ENCODE results near the gene DLG5.

The DLG5 gene

DNA sequence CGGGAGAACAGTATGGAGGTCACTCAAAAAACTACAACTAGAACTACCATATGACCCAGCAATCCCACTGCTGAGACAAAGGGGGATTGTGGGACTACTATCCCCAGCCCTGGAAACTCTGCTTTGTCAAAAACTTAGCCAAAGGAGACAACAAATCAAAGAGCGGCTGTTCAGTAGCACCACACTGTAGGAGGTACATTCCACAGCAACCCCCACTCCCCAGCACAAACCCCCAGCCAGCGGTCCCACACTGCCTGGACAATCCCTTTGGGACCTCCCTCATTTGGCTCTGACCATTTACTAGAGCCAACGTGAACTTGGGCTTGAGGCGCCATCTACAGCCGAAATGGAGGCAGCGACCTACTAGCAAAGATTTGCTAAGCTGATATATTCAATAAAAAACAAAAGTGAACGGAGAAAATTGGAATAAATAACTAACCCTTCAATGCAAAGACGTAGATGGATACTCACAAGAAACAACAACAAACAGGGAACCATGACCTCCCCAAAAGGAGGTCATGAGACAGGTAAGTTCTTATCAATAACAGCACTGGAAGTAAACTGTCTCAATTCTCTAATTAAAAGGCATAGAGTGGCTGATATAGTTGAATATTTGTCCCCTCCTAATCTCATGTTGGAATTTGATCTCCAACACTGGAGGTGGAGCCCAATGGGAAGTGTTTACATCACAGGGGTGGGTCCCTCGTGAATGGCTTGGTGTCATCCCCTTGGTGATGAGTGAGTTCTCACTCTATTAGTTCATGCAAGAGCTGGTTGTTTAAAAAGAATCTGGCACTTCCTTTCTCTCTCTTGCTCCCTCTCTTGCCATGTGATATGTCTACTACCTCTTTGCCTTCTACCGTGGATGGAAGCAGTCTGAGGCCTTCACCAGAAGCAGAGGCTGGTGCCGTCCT lies 170.0 kb downstream of the DLG5 start:
- no peak for DNase-seq

DNA sequence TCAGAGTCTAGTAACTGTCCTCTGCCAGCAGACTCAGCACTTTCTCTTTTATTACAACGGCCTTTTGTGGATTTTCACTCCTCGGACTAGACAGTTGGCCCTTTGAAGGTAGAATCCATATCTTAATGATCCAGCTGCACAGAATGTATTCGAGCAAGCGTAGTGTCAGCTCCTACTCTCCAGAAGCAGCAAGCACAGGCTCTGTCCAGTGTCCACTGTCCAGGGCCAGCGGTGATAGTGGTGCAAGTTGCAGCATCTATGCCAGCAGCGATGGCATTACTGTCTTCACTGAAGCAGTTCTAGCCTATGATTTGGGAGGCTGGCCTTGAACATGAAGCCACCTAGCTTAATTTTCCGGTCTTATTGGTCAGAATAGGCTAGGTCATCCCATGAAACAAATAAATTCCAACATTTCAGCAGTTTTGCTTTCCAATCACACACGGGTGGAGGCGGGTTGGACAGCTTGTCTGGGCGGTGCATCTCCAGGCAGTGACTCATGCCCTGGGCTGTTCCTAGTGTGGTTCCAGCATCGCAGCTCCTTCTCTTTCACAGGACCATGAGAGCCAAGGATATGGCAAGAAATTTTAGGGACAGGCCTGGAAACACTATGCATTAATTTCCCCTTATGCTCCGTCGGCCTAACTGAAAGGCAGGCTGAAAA lies 180.4 kb downstream of the DLG5 start:
- no peak for DNase-seq

DNA sequence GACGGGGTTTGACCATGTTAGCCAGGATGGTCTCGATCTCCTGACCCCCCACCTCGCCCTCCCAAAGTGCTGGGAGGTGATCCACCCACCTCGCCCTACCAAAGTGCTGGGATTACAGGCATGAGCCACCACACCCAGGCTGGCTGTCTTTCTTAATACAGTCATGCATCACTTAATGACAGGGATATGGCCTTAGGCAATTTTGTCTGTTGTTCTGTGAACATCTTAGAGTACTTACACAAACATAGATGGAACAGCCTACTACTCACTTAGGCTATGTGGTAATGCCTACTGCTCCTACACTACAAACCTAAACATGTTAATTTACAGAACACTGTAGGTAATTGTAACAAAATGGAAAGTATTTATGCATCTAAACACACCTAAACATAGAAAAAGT lies 182.3 kb downstream of the DLG5 start:
- DNase-seq = no peak

DNA sequence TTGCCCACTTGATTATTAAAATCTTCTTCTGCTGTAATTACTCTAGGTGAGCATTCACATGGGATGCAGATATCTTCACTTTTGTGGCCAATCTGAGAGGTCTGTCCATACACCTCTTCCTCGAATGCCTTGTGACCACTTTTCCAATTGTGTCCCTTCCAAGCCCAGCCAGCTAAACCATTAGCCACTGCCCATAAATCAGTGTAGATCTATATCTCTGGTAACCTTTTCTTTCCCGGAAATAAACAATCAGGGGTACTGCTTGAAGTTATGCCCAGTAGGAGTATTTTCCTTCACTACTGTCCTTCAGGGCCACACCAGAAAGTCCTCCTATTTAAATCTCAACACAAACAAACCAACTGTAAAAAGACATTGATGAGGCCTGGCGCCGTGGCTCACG lies 184.4 kb downstream of the DLG5 start:
- DNase-seq = no peak

DNA sequence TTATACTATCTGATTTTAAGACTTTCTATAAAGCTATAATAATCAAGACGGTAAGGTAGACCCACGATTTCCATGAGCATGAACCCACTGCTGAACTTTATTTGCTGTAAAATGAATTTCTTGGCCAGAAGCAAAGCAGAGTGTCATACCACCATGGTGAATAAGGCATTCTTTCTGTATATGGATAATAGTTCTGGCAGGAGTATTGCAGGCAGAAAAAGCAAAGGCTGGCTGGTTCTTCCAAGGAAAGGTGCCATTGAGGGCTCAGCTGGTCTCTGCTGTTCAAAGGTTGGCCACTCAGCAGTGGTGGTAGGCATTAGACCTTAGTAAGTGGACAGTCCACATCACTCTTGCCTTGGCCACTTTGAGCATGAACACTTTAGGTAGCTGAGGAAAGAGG lies 184.8 kb downstream of the DLG5 start:
- no peak for DNase-seq

Measured in bone marrow (tissue), 2 donors.